B cell (primary cell): ENCODE data around the gene METTL3.

Experiments
- CTCF ChIP-seq: fragments of 200-600 bp; IDR thresholded peaks from one replicate; pipeline ENCODE4 v1.8.0; 2022; ENCODE audit warnings: antibody characterized with exemption, mild to moderate bottlenecking
- EZH2 ChIP-seq: IDR thresholded peaks from 2 replicates; pipeline ENCODE4 v1.6.1; 2012; ENCODE audit warnings: borderline replicate concordance, low read depth, mild to moderate bottlenecking, moderate library complexity, low read length; ENCODE audit not compliant: insufficient read depth, poor library complexity, severe bottlenecking

GRCh38 chr14:21553266-21553665, 42.1 kb upstream of the METTL3 start:
- TF ChIP-seq CTCF (no peak), EZH2 (no peak)
